HepG2 (cell line): Measurements from ENCODE around the gene FOXA3. TPM values are rescaled to one million over a fixed set of nuclear protein-coding genes. Genes with fewer than 3 reads are reported as not detected.

ENCODE experiments used
- EP300 ChIP-seq, 3 experiments: sonication (generic) in 1 of 3; formaldehyde crosslinking in 1 of 3; IDR thresholded peaks; 2 replicates each; pipeline versions ENCODE4 v1.5.1 to v1.6.1; 2011 to 2020; ENCODE audit warnings: low read depth in 2 of 3, low read length in 2 of 3, borderline replicate concordance in 1 of 3, improper control_type of control experiment in 1 of 3, mild to moderate bottlenecking in 1 of 3, missing genetic modification reagents in 1 of 3, moderate library complexity in 1 of 3
- GATAD2A ChIP-seq: IDR thresholded peaks from 2 replicates; pipeline ENCODE4 v1.6.1; 2016
- KLF9 ChIP-seq: IDR thresholded peaks from 2 replicates; pipeline ENCODE4 v1.6.1; 2016; ENCODE audit warnings: low read depth
- MAZ ChIP-seq, 2 experiments: sonication (generic) in 1 of 2; formaldehyde crosslinking in 1 of 2; IDR thresholded peaks; 2 replicates each; pipeline versions ENCODE4 v1.5.0 to v1.6.1; 2012 to 2020; ENCODE audit warnings: low read depth in 2 of 2, mild to moderate bottlenecking in 2 of 2, borderline replicate concordance in 1 of 2, improper control_type of control experiment in 1 of 2, low read length in 1 of 2, missing genetic modification reagents in 1 of 2, moderate library complexity in 1 of 2
- NCOA1 ChIP-seq: sonication (generic); formaldehyde crosslinking; IDR thresholded peaks from 2 replicates; pipeline ENCODE4 v1.9.0; 2021; ENCODE audit warnings: missing genetic modification reagents
- NR2F6 ChIP-seq, 2 experiments: IDR thresholded peaks; 2 replicates each; pipeline ENCODE4 v1.6.1; 2016; ENCODE audit warnings: antibody characterized with exemption in 1 of 2, mild to moderate bottlenecking in 1 of 2
- PPARG ChIP-seq: conservative IDR thresholded peaks from 2 replicates; pipeline ENCODE4 v1.6.1; 2016; ENCODE audit warnings: missing biosample characterization, missing genetic modification reagents
- SKI ChIP-seq: fragments of 450-650 bp; IDR thresholded peaks from one replicate; pipeline ENCODE4 v1.6.1; 2018; ENCODE audit warnings: mild to moderate bottlenecking; ENCODE audit not compliant: partially characterized antibody
- TCF7L2 ChIP-seq: IDR thresholded peaks from 2 replicates; pipeline ENCODE4 v1.6.1; 2011; ENCODE audit warnings: mild to moderate bottlenecking, low read depth, low read length, moderate library complexity
- ZMAT3 ChIP-seq: sonication (generic); formaldehyde crosslinking; conservative IDR thresholded peaks from 2 replicates; pipeline ENCODE4 v1.7.0; 2021; ENCODE audit warnings: missing genetic modification reagents
- ZNF720 ChIP-seq: sonication (generic); formaldehyde crosslinking; IDR thresholded peaks from 2 replicates; pipeline ENCODE4 v1.4.0; 2020; ENCODE audit warnings: missing genetic modification reagents
- ZNF850 ChIP-seq: sonication (generic); formaldehyde crosslinking; conservative IDR thresholded peaks from 2 replicates; pipeline ENCODE4 v1.9.0; 2021; ENCODE audit warnings: mild to moderate bottlenecking, missing genetic modification reagents
- polyA plus RNA-seq, 8 experiments: library from polyadenylated mRNA; depleted of rRNA in 3 of 8; stranded (reverse) in 7 of 8; unstranded in 1 of 8; fragments of >200 nt; fragmentation: Illumina TruSeq in 4 of 8; extraction: Trizol in 4 of 8; gene quantifications; 2 replicates each; pipeline versions ENCODE4 v1.2.1 to v1.2.3, GENCODE V29; 2011 to 2016; ENCODE audit warnings: low read depth in 4 of 8, missing spikeins in 1 of 8, mixed read lengths in 1 of 8; ENCODE audit not compliant: insufficient read depth in 1 of 8
- total RNA-seq, 5 experiments: library from RNA; depleted of rRNA; stranded (reverse); fragments of >200 nt; fragmentation: Illumina TruSeq; extraction: Trizol; gene quantifications; 2 replicates each; pipeline ENCODE4 v1.2.3, GENCODE V29; 2016; ENCODE audit warnings: low read depth in 1 of 5
- TF ChIP-seq, protein P1 (sequence below), 2 experiments: sonication (generic) in 1 of 2; formaldehyde crosslinking in 1 of 2; IDR thresholded peaks; 2 replicates each; pipeline versions ENCODE4 v1.4.0 to v1.6.1; 2016 to 2020; ENCODE audit warnings: borderline replicate concordance in 1 of 2, low read depth in 1 of 2, mild to moderate bottlenecking in 1 of 2, missing genetic modification reagents in 1 of 2
- TF ChIP-seq, protein P2 (sequence below): sonication (generic); formaldehyde crosslinking; IDR thresholded peaks from 2 replicates; pipeline ENCODE4 v1.4.0; 2020; ENCODE audit warnings: low read depth, mild to moderate bottlenecking, missing genetic modification reagents
- TF ChIP-seq, protein P3 (sequence below): fragments of 450-650 bp; IDR thresholded peaks from 2 replicates; pipeline ENCODE4 v1.6.1; 2016
- TF ChIP-seq, protein P4 (sequence below): IDR thresholded peaks from 2 replicates; pipeline ENCODE4 v1.6.1; 2016; ENCODE audit warnings: mild to moderate bottlenecking, missing biosample characterization, missing genetic modification reagents

The FOXA3 gene
- total and polyA plus RNA-seq, 2 of the 13 experiments (the other 11 are each of a cell fraction or from before 2014, with no cell fraction given), result 29.8 to 47.6 TPM

DNA sequence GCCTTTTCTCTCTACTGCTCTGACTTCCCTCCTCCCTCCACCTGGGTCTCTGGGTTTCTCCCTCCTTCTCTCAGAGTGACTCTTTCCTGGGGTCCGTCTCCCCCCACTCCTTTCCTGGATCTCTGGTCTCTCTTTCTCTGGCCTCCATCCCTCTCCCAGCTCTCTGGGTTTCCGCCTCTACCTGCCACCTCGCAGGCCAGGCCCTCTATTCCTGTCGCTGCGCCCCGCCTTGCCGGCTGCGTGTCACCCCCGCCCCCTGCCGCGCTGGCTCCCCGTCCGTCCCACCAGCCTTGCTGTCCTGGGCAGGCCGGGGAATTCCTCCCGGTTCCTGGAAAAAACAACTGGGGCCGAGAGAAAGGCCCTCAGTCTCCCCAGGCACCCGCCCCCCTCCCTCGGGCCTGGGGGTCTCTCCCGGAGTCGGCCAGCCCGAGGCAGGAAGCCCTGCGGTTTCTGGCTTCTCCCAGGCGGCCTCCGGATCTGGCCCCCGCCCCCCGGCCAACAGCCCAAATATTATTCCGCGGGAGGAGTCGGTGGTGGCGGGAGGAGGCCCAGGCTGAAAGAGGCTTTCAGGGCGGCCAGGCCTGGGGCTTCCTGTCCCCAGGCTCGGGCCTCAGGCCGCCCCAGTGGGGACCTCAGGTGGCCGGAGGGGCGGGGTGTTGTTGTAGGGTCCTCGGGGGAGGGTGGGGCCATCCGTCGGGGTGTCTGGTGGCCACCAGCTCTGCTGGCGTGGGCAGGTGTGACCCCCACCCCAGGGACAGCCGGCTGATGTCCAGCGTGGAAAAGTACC lies 12.5 kb downstream of the FOXA3 start (continued):
- TF ChIP-seq GATAD2A (CRISPR knock-in tag) (peak; percentile 59), SKI (no peak), TCF7L2 (no peak), NR2F6 (IDR thresholded peaks at IDR 0.05) (no peak), NR2F6 (CRISPR knock-in tag; IDR thresholded peaks at IDR 0.05) (peak; percentile 67; the same call in 1 of the 2 replicates), ZNF720 (CRISPR knock-in tag) (no peak), EP300 (IDR thresholded peaks at IDR 0.05; ENCODE audit: low read depth in 2 of 2, low read length in 2 of 2) (peak in 1 of 2 experiments; percentile 53; a peak in 1 of 4 replicates), EP300 (CRISPR knock-in tag; IDR thresholded peaks at IDR 0.05; ENCODE audit: borderline replicate concordance) (no peak), ZNF850 (CRISPR knock-in tag) (no peak), ZMAT3 (CRISPR knock-in tag) (0 out of 2 replicates have a peak, but pooled peaks have one; percentile 20), MAZ (IDR thresholded peaks at IDR 0.05; ENCODE audit: borderline replicate concordance, low read depth, low read length) (no peak; the same call in 1 of the 2 replicates), MAZ (CRISPR knock-in tag; IDR thresholded peaks at IDR 0.05; ENCODE audit: low read depth) (no peak; the same call in 1 of the 2 replicates), KLF9 (CRISPR knock-in tag) (peak; percentile 62; the same call in 1 of the 2 replicates), PPARG (peak; percentile 16; the same call in 1 of the 2 replicates), NCOA1 (CRISPR knock-in tag) (0 out of 2 replicates have a peak, but pooled peaks have one; percentile 49)
- TF ChIP-seq, protein P1, sequence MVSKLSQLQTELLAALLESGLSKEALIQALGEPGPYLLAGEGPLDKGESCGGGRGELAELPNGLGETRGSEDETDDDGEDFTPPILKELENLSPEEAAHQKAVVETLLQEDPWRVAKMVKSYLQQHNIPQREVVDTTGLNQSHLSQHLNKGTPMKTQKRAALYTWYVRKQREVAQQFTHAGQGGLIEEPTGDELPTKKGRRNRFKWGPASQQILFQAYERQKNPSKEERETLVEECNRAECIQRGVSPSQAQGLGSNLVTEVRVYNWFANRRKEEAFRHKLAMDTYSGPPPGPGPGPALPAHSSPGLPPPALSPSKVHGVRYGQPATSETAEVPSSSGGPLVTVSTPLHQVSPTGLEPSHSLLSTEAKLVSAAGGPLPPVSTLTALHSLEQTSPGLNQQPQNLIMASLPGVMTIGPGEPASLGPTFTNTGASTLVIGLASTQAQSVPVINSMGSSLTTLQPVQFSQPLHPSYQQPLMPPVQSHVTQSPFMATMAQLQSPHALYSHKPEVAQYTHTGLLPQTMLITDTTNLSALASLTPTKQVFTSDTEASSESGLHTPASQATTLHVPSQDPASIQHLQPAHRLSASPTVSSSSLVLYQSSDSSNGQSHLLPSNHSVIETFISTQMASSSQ (IDR thresholded peaks at IDR 0.05; ENCODE audit: low read depth), result peak; percentile 12; the same call in 1 of the 2 replicates
- TF ChIP-seq, protein P1 (CRISPR knock-in tag; IDR thresholded peaks at IDR 0.05; ENCODE audit: borderline replicate concordance), result peak; percentile 84; the same call in 1 of the 2 replicates
- TF ChIP-seq, protein P2, sequence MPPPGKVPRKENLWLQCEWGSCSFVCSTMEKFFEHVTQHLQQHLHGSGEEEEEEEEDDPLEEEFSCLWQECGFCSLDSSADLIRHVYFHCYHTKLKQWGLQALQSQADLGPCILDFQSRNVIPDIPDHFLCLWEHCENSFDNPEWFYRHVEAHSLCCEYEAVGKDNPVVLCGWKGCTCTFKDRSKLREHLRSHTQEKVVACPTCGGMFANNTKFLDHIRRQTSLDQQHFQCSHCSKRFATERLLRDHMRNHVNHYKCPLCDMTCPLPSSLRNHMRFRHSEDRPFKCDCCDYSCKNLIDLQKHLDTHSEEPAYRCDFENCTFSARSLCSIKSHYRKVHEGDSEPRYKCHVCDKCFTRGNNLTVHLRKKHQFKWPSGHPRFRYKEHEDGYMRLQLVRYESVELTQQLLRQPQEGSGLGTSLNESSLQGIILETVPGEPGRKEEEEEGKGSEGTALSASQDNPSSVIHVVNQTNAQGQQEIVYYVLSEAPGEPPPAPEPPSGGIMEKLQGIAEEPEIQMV, result 0 out of 2 replicates have a peak, but pooled peaks have one; percentile 55
- TF ChIP-seq, protein P3, sequence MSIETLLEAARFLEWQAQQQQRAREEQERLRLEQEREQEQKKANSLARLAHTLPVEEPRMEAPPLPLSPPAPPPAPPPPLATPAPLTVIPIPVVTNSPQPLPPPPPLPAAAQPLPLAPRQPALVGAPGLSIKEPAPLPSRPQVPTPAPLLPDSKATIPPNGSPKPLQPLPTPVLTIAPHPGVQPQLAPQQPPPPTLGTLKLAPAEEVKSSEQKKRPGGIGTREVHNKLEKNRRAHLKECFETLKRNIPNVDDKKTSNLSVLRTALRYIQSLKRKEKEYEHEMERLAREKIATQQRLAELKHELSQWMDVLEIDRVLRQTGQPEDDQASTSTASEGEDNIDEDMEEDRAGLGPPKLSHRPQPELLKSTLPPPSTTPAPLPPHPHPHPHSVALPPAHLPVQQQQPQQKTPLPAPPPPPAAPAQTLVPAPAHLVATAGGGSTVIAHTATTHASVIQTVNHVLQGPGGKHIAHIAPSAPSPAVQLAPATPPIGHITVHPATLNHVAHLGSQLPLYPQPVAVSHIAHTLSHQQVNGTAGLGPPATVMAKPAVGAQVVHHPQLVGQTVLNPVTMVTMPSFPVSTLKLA, result peak; percentile 16; the same call in 1 of the 2 replicates
- TF ChIP-seq, protein P4, sequence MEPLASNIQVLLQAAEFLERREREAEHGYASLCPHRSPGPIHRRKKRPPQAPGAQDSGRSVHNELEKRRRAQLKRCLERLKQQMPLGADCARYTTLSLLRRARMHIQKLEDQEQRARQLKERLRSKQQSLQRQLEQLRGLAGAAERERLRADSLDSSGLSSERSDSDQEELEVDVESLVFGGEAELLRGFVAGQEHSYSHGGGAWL, result peak; percentile 41; the same call in 1 of the 2 replicates
